GM19043 (cell line): ENCODE measurements around the gene GPR42.
"Not testable (repeated sequence)": the region's sequence is repeated elsewhere in the genome, so short reads cannot be mapped to it uniquely, and the experiment has no call there.

Source experiments
- ATAC-seq: cut with Tn5 transposase; IDR thresholded peaks from one replicate; pipeline ENCODE4 v1.9.1; 2021; ENCODE audit warnings: low read depth; ENCODE audit not compliant: unreplicated experiment

GPR42 gene

DNA sequence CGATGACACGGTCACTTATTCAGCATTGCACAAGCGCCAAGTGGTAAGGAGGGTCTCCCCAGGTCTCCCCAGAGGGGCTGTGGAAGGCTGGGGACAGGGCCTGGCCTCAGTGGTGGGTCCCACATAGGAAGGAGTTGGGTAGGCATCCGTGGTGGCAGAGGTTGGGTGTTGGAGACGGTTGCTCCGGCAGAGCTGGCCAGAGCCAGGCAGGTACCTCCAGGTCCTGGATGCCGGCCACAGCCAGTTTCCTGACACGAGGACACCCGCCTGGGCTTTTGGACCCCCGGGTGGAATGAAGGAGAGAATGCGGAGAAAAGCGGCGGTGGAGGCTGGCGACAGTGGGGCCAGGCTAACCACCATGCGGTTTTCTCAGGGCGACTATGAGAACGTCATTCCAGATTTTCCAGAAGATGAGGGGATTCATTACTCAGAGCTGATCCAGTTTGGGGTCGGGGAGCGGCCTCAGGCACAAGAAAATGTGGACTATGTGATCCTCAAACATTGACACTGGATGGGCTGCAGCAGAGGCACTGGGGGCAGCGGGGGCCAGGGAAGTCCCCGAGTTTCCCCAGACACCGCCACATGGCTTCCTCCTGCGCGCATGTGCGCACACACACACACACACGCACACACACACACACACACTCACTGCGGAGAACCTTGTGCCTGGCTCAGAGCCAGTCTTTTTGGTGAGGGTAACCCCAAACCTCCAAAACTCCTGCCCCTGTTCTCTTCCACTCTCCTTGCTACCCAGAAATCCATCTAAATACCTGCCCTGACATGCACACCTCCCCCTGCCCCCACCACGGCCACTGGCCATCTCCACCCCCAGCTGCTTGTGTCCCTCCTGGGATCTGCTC, 24.4 kb upstream of the GPR42 start:
- ATAC-seq: no peak

DNA sequence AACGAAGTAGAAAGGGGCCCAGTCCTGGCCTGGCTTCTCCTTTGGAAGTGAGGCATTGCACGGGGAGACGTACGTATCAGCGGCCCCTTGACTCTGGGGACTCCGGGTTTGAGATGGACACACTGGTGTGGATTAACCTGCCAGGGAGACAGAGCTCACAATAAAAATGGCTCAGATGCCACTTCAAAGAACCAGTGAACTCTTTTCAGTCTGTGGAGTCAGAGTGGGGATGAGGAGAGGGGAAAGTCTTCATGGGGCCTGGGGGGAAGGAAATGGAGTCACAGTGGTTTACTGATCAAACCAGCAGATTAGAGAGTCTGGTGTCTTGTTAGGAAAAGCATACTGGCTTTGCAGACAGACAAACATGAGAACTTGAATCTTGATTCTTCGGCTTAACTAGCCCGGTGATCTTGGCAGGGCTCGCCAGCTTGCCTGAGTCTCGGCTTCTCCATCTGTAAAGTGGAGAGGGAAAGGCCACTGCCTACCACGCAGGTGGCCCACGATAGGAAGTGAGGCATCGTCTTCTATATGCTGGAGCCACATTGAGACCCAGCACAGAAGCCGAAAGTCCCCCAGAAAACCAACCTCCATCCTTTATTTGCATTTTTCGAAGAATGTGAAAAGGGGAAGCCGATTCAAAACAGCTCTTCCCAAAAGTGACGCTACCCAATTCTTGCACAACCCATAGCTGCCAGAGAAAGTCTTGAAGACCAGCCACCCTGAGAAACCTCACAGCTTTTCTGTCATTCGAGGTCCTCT, 23.5 kb upstream of the GPR42 start, which contains the start of gene FFAR1:
FFAR1 (plus strand) TSS at position 732 of the 759 bp plus-strand sequence. CDS start 3,650 bp downstream, outside the sequence.
- peak; percentile 48 for ATAC-seq

DNA sequence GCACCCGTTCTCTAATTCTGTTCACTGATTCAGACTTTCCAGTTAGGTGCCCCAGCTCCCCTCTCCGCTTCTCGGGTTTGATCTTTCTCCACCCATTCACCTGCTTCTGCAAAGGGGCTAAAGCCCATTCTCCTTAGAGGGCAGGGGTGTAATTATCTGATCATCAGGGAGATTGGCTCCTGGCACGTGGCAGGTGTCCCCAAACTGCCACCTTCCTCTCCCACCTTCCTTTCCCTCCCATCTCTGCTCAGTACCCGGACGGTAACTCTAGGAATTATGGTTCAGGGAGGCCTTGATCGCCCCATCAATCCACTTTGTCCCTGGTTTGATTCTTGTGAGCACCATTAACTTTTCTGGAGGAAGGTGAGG, 23.0 kb upstream of the GPR42 start:
- ATAC-seq: no peak

DNA sequence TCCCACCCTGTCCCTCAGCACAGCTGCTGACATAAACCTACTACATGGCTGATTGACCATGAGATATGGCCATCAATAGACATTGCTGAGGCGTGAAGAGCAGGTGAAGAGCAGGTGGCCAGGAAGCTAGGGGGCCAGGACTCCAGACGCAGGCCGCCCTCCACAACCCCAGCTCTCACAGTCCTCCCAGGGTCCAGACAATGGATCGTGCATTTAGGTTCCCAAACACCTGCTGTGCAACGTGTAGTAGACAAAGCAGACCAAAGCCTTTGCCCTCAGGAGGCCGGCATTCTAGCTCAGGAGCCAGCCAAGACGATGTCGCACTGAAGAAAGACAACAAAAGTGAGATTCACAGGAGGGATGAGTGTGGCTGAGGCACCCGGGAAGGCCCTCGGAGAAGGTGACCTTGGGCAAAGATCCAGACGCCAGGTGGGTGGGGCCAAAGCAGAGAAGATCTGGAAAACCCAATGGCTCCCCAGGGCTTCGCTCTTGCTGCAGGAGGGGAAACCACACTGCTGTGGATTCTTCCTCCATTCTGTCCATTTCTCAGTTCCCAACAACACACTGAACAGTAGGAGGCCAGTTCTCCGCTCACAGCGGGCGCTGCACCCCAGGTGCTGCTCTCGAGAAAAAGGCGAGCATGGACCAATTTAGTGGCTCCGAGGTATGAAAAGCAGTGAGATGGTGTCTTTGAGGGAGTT, 21.8 kb upstream of the GPR42 start:
- ATAC-seq: no peak

DNA sequence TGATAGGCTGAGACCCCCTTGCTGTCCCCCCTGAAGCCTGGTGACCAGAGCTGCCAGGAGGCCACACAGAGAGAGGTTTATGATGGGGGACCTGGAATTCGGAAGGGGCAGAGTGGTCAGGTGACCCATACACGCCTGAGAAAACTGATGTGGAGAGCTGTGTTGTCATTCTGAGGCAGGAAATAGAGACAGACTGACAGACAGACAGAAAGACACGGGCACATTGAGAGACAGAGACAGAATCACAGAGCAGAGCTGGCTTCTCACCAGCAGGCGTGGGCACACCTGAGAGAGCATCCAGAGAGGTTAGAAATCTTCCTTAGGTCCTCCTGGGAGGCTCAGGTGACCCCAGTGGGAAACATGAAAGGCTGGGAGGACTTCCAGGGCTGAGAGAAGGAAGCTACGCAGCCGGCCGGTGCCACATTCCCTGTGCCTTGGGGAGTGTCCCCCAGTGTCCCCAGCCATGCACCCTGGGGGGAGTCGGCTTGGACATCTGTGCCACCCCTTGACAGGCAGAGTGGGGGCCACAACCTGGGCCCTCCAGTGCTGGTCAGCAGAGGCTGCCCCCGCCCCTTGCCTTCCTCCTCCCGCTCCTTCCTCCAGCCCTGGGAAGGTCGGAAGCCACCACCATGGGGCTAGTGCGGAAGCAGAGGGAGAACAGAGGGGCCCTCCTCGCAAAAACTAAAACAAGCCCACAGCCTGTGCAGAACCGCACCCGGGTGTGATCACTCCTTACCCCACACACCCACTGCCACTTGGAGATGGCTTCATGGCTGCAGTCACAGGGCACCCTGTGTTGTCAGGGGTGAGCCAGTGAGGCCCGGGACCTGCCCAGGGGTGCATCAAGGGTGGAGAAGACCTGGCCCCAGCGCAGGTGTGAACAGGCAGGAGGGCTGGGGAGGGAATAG, 21.0 kb upstream of the GPR42 start:
- ATAC-seq: no peak

GRCh38 chr19:35350591-35350990, 20.3 kb upstream of the GPR42 start:
- no peak for ATAC-seq

- ATAC-seq: no peak
Observed at GRCh38 chr19:35351411-35352176, 19.3 kb upstream of the GPR42 start.

DNA sequence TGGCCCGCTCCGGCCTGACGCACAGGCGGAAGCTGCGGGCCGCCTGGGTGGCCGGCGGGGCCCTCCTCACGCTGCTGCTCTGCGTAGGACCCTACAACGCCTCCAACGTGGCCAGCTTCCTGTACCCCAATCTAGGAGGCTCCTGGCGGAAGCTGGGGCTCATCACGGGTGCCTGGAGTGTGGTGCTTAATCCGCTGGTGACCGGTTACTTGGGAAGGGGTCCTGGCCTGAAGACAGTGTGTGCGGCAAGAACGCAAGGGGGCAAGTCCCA, 18.8 kb upstream of the GPR42 start:
- ATAC-seq: no peak

DNA sequence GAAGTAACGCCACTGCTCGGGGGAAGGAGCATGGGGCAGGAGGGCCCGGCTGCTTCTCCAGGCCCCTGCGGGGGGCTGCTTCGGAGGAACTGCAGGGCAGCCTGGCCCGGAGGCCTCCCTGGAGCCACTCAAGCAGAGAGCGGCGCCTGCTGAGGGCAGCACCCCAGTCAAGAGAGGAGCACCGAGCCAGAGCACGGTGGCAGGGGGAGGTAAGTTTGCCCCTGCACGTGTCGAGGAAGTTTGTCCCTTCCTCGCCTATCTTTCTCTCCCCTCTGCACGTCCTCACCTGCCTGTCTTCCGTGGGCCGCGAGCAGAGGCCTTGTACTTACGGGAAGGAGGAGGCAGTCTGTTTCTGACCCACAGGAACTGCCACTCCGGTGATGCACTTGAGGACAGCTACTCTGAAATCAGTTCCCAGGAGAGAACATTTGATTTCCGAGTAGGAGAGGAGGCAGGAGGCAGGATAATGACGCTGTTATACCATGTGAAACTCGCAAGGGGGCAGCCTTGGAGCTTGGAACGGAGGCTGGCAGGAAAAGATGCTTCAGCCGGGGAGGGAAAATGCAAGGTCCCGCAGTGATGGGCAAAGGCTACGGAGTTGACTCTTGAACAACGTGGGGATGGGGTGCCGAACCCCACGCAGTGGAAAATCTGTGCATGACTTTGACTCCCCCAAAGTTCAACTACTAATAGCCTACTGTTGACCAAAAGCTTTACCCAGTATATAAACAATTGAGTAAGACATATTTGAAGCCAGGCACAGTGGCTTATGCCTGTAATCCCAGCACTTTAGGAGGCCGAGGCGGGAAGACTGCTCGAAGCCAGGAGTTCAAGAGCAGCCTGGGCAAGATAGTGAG, 18.2 kb upstream of the GPR42 start:
- no peak for ATAC-seq

DNA sequence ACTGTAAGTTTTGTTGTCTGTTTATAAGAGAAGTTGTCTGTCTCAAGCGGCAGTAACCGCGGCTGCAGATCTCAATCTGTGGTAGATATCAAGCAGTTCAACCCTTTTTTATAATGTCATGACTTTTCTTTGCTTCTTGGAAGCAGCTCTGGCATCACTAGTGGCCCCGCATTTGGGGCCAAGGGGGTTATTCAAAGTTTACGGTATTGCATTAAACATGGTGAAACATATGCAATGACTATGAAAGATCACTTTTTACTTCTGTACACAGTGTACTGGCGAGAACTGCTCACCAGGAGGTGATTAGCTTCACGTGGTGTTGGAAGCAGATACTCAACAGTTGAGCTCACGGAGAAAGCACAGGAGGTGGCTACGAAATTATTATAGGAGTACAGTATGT, 17.2 kb upstream of the GPR42 start:
- no peak for ATAC-seq

DNA sequence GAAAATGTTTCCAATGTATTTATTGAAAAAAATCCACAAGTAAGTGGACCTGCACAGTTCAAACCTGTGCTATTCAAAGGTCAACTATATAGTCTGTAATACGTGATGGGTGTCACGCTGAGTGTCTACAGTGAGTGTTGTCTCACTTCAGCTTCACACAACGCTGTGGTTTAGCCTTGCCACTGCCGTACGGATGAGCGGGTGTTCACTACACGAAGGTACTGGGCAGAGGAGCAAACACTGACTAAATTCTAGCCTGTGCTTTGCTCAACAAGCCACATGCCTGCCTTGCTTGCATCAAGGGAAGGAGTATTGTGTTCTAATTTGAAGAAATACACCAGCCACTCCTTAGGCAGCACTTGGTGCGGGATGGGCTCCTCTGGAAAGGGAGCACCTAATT, 16.0 kb upstream of the GPR42 start:
- no peak for ATAC-seq

DNA sequence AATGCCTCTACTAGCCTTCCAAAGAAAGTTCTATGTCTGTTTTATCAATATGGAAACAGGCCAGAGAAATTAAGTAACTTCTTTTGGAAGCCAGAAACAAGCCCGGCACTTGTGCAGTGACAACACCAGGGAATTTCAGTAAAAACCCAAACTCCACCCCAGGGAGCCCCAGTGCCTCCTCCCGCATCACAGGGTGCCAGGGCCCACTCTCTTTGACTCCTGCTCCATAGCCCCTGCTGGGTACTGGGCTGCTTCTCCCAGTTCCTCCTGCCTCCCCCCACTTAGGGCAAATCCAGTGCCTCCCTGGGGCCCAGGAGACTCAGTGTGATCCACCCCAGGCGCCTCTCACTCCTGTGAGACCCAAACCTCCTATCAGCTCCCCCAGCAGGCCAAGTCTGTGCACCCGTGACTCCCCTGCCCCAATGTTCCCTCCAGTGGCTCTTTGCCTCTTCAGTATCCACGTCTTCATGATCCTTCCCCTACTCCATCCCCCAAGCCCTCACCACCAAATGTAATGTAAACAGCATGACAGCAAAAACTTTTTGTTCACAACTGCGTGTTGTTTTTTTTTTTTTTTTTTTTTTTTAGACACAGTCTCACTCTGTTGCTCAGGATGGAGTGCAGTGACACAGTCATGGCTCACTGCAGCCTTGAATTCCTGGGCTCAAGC, 14.9 kb upstream of the GPR42 start:
- no peak for ATAC-seq

DNA sequence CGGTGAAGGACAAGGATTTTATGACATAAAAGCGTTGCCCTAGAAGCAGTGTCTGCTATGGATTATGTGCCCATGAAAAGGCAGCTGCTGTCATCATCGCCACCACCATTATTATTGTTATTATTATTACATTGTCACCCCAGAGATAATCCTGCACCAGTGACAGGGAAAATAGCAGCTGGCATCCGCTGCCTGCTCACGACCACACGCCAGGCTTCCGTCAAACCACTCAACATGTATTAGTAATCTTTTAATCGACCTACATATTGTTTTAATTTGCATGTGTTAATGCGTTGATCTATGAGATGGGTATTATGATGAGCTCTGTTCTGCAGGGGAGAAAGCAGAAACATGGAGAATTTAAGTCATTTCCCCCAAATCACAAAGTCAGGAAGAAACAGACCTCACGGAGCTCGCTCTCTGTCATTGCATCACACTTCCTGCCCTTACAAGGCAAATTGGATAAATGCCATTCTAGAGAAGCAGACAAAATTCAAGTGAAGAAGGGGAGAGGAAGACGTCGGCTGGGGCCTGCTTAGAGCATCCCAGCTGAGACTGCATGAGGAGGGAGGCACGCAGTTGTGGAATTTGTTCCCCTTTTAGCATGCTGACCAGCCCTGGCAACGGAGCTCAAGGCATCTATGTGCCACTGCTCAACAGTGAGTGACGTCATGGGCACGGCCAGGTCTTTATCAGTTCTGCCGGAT, 12.8 kb upstream of the GPR42 start, which contains the start of gene FFAR3:
FFAR3 (plus strand) TSS at position 594 of the 707 bp plus-strand sequence. CDS start 431 bp downstream, outside the sequence.
- no peak for ATAC-seq

DNA sequence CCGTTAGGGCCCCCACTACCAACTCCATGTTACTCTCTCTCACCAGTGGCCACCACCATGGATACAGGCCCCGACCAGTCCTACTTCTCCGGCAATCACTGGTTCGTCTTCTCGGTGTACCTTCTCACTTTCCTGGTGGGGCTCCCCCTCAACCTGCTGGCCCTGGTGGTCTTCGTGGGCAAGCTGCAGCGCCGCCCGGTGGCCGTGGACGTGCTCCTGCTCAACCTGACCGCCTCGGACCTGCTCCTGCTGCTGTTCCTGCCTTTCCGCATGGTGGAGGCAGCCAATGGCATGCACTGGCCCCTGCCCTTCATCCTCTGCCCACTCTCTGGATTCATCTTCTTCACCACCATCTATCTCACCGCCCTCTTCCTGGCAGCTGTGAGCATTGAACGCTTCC, 12.0 kb upstream of the GPR42 start:
- not testable (repeated sequence) for ATAC-seq

DNA sequence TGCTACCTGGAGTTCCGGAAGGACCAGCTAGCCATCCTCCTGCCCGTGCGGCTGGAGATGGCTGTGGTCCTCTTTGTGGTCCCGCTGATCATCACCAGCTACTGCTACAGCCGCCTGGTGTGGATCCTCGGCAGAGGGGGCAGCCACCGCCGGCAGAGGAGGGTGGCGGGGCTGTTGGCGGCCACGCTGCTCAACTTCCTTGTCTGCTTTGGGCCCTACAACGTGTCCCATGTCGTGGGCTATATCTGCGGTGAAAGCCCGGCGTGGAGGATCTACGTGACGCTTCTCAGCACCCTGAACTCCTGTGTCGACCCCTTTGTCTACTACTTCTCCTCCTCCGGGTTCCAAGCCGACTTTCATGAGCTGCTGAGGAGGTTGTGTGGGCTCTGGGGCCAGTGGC, 11.5 kb upstream of the GPR42 start:
- not testable (repeated sequence) for ATAC-seq

- ATAC-seq: not testable (repeated sequence)
Observed at GRCh38 chr19:35360081-35360480, 10.8 kb upstream of the GPR42 start.

DNA sequence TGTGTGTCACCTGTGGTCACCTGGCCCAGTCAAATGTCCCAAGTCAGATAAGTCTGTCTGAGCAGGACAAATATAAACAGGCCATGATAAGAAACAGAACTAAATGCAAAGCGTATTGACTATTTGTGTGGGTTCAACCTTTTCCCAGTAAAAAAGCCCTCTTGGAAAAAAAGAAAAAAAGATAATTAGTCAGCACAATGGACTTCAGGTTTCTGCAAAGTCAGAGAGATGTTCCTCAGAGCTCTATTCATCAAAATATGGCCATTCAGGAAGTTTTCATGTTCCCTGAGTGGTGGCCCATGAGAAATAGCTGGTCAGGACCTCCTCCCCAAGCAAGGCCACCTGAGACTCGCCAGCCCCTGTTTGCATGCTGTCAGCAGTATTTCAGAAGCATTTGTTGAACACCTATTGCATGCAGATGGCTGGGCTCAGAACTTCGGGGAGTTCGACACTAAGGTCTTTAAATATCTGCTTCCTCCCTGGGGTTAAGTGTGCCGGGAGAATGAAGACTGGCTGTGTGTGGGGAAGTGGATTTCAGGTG, 9.9 kb upstream of the GPR42 start:
- no peak for ATAC-seq
